Mesenchymal stem cell (in vitro differentiated cells and primary cell): ENCODE results near the gene RRAS2.

ENCODE experiments used
- DNase-seq: peaks from one replicate; pipeline ENCODE4 v3.0.0-alpha.2; 2013
- H2AFZ ChIP-seq: one replicate; pipeline ENCODE4 v1.6.1; 2013; ENCODE audit warnings: low read depth, mild to moderate bottlenecking, control low read depth, inconsistent platforms, low read length, moderate library complexity
- H2AK5ac ChIP-seq: 2 replicates; pipeline ENCODE4 v1.6.1; 2013; ENCODE audit warnings: low read length, moderate library complexity, mild to moderate bottlenecking, inconsistent platforms; ENCODE audit not compliant: severe bottlenecking
- H2BK120ac ChIP-seq: one replicate; pipeline ENCODE4 v1.6.1; 2013; ENCODE audit warnings: low read depth, mild to moderate bottlenecking, inconsistent platforms, low read length, moderate library complexity
- H2BK12ac ChIP-seq, 2 experiments: one replicate each; pipeline ENCODE4 v1.6.1; 2013; ENCODE audit warnings: inconsistent platforms in 2 of 2, low read length in 2 of 2, mild to moderate bottlenecking in 2 of 2, moderate library complexity in 2 of 2, control low read depth in 1 of 2
- H2BK15ac ChIP-seq: one replicate; pipeline ENCODE4 v1.6.1; 2013; ENCODE audit warnings: mild to moderate bottlenecking, low read depth, inconsistent platforms; ENCODE audit not compliant: poor library complexity, severe bottlenecking
- H2BK5ac ChIP-seq: 2 replicates; pipeline ENCODE4 v1.6.1; 2013; ENCODE audit warnings: low read depth, mild to moderate bottlenecking, low read length, control low read depth, inconsistent platforms; ENCODE audit not compliant: poor library complexity, severe bottlenecking
- H3K14ac ChIP-seq, 2 experiments: one replicate each; pipeline ENCODE4 v1.6.1; 2013; ENCODE audit warnings: inconsistent platforms in 2 of 2, low read length in 2 of 2, control low read depth in 1 of 2, mild to moderate bottlenecking in 1 of 2, moderate library complexity in 1 of 2
- H3K18ac ChIP-seq, 2 experiments: one replicate each; pipeline ENCODE4 v1.6.1; 2013; ENCODE audit warnings: inconsistent platforms in 2 of 2, low read length in 2 of 2, control low read depth in 1 of 2, low read depth in 1 of 2, mild to moderate bottlenecking in 1 of 2
- H3K23ac ChIP-seq, 2 experiments: one replicate each; pipeline ENCODE4 v1.6.1; 2013; ENCODE audit warnings: inconsistent platforms in 2 of 2, low read length in 2 of 2, mild to moderate bottlenecking in 2 of 2, moderate library complexity in 2 of 2, control low read depth in 1 of 2
- H3K27ac ChIP-seq: 2 replicates; pipeline ENCODE4 v1.5.1; 2013; ENCODE audit warnings: mild to moderate bottlenecking, moderate library complexity, low read length, control low read depth, inconsistent platforms; ENCODE audit not compliant: poor library complexity, severe bottlenecking
- H3K27me3 ChIP-seq, 2 experiments: 2 replicates each; pipeline versions ENCODE4 v1.6.1 to v1.7.0; 2013; ENCODE audit warnings: low read length in 2 of 2, mild to moderate bottlenecking in 2 of 2, moderate library complexity in 2 of 2, control low read depth in 1 of 2, inconsistent platforms in 1 of 2; ENCODE audit not compliant: control insufficient read depth in 1 of 2, insufficient read depth in 1 of 2
- H3K36me3 ChIP-seq, 2 experiments: 2 replicates each; pipeline versions ENCODE4 v1.6.1 to v1.7.0; 2013; ENCODE audit warnings: low read length in 2 of 2, control low read depth in 1 of 2, inconsistent platforms in 1 of 2, low read depth in 1 of 2, mild to moderate bottlenecking in 1 of 2; ENCODE audit not compliant: insufficient read depth in 2 of 2, control insufficient read depth in 1 of 2
- H3K4ac ChIP-seq, 2 experiments: one replicate each; pipeline ENCODE4 v1.6.1; 2013; ENCODE audit warnings: inconsistent platforms in 2 of 2, low read length in 2 of 2, mild to moderate bottlenecking in 2 of 2, moderate library complexity in 2 of 2, control low read depth in 1 of 2, low read depth in 1 of 2
- H3K4me1 ChIP-seq: 2 replicates; pipeline ENCODE4 v1.6.1; 2013; ENCODE audit warnings: low read depth, low read length, control low read depth; ENCODE audit not compliant: control insufficient read depth, insufficient read depth
- H3K4me2 ChIP-seq: 2 replicates; pipeline ENCODE4 v1.6.1; 2013; ENCODE audit warnings: low read length, mild to moderate bottlenecking, inconsistent platforms; ENCODE audit not compliant: poor library complexity, severe bottlenecking
- H3K4me3 ChIP-seq, 2 experiments: 2 replicates each; pipeline versions ENCODE4 v1.5.1 to v1.7.0; 2013; ENCODE audit warnings: low read length in 2 of 2, mild to moderate bottlenecking in 2 of 2, control low read depth in 1 of 2, low read depth in 1 of 2; ENCODE audit not compliant: insufficient read depth in 1 of 2
- H3K79me1 ChIP-seq: replicated peaks from 2 replicates; pipeline ENCODE4 v1.6.1; 2013; ENCODE audit warnings: mild to moderate bottlenecking, control low read depth, low read length, inconsistent platforms; ENCODE audit not compliant: poor library complexity, severe bottlenecking
- H3K9ac ChIP-seq: 2 replicates; pipeline ENCODE4 v1.7.0; 2013; ENCODE audit warnings: mild to moderate bottlenecking, low read length, moderate library complexity
- H3K9me3 ChIP-seq: 2 replicates; pipeline ENCODE4 v1.7.0; 2013; ENCODE audit warnings: mild to moderate bottlenecking, low read length; ENCODE audit not compliant: control insufficient read depth
- H4K8ac ChIP-seq: one replicate; pipeline ENCODE4 v1.6.1; 2013; ENCODE audit warnings: inconsistent platforms, mild to moderate bottlenecking, low read length, moderate library complexity
- H4K91ac ChIP-seq: one replicate; pipeline ENCODE4 v1.6.1; 2013; ENCODE audit warnings: mild to moderate bottlenecking, low read length, inconsistent platforms
- WGBS: methylation state at CpG from one replicate; pipeline ENCODE4 v1.1.7; 2013; ENCODE audit warnings: mixed read lengths; 5-methylcytosine and 5-hydroxymethylcytosine counted together

Gene RRAS2

GRCh38 chr11:14228356-14228755 lies 130.6 kb downstream of the RRAS2 start:
- Histone ChIP-seq H3K27me3 (peaks cover 5 to 33% of the 10 kb centered on the region in 2 experiments), H3K18ac (no peak overlapping the region), H3K9ac (no peak overlapping the region), H2BK5ac (no peak overlapping the region), H2BK120ac (no peak overlapping the region), H3K9me3 (peaks cover 6% of the 10 kb centered on the region), H4K91ac (no peak overlapping the region), H3K4ac (no peak overlapping the region), H3K23ac (no peak overlapping the region), H3K4me2 (no peak overlapping the region), H3K79me1 (no peaks in the 10 kb centered on the region), H2BK15ac (no peak overlapping the region), H3K36me3 (no peaks in the 10 kb centered on the region), H2BK12ac (no peak overlapping the region), H3K27ac (no peak overlapping the region), H3K4me3 (no peak overlapping the region), H2AK5ac (no peak overlapping the region), H3K4me1 (no peaks in the 10 kb centered on the region), H4K8ac (no peak overlapping the region), H3K14ac (no peak overlapping the region), H2AFZ (no peak overlapping the region)
- no peak for DNase-seq
- WGBS, result 89% methylated on average over 2 of the region's 2 CpGs
